Measurements from ENCODE around the gene SPINK1.
"Not testable (repeated sequence)": the region's sequence is repeated elsewhere in the genome, so short reads cannot be mapped to it uniquely, and the experiment has no call there.

Gene SPINK1

DNA sequence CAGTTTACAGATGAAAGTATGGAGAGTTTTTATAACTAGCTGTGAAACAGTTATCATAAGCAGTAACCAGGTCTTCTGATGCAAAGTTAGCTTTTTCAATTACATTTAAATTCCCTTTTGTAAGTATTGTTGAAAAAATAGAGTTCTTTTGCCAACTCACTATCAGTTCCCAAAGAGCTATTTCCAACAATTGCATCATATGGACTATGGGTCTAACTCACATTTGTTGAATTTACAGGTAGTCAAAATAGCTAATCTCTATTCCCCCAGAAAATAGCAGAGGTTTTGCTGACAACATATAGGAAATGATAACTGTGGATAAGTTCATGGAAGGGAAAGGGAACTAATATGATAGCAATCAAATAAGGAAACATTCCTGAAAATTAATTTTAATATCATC is 1.4 kb downstream of the SPINK1 start:
- no peak overlapping the region for H3K4me3 ChIP-seq (ENCODE audit: low read depth, low read length)
- H3K27me3 ChIP-seq (ENCODE audit: control insufficient read depth, insufficient read depth, low read length): no peaks in the 10 kb centered on the region
- H3K4me1 ChIP-seq (ENCODE audit: control insufficient read depth, insufficient read depth, low read length): no peaks in the 10 kb centered on the region; the same call in none of the 2 replicates
- no peaks in the 10 kb centered on the region for H3K36me3 ChIP-seq (ENCODE audit: control insufficient read depth, insufficient read depth, low read length)
- no peak overlapping the region for H3K27ac ChIP-seq (ENCODE audit: low read depth, low read length)
- H3K9me3 ChIP-seq (ENCODE audit: control insufficient read depth, insufficient read depth, low read length): no peaks in the 10 kb centered on the region
- H3K9ac ChIP-seq (ENCODE audit: low read depth, low read length): no peak overlapping the region

DNA sequence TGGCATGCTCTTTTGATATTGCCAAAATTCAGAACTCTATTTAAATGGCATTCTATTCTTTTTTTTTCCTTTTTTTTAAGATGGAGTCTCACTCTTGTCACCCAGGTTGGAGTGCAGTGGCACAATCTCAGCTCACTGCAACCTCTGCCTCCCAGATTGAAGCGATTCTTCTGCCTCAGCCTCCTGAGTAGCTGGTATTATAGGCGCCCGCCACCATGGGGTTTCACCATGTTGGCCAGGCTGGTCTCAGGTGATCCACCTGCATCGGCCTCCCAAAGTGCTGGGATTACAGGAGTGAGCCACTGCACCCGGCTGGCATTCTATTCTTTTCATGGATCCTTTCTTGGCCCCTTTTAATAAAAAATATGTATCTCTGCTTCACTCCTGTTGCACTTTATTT is 4.5 kb downstream of the SPINK1 start:
- not testable (repeated sequence) for H3K4me3 ChIP-seq (ENCODE audit: low read depth, low read length); H3K27me3 ChIP-seq (ENCODE audit: control insufficient read depth, insufficient read depth, low read length); H3K36me3 ChIP-seq (ENCODE audit: control insufficient read depth, insufficient read depth, low read length); H3K9ac ChIP-seq (ENCODE audit: low read depth, low read length); H3K4me1 ChIP-seq (ENCODE audit: control insufficient read depth, insufficient read depth, low read length); H3K9me3 ChIP-seq (ENCODE audit: control insufficient read depth, insufficient read depth, low read length); H3K27ac ChIP-seq (ENCODE audit: low read depth, low read length)

DNA sequence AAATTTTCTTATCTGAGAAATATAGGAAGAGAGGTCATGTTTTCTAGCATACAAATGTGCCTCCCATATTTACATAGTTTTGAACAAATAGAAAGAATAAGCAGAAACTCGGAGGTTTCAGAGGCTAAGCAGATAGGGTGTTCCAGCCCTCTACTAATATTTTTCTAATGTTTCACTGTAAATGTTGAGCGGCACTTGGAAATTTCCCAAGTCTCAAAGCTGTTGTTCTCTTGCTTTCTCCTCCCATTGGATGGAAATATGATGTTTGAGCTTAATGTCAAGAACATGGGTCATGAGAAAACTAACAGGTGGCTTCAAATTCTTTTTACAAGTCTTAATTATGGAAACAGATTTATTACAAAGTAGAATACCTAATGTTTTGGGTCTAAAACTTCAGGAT is 5.1 kb downstream of the SPINK1 start:
- no peaks in the 10 kb centered on the region; the same call in 1 of the 2 replicates for H3K4me1 ChIP-seq (ENCODE audit: control insufficient read depth, insufficient read depth, low read length)
- no peaks in the 10 kb centered on the region for H3K36me3 ChIP-seq (ENCODE audit: control insufficient read depth, insufficient read depth, low read length)
- H3K27ac ChIP-seq (ENCODE audit: low read depth, low read length): no peak overlapping the region
- H3K27me3 ChIP-seq (ENCODE audit: control insufficient read depth, insufficient read depth, low read length): no peaks in the 10 kb centered on the region
- no peaks in the 10 kb centered on the region for H3K9me3 ChIP-seq (ENCODE audit: control insufficient read depth, insufficient read depth, low read length)
- H3K9ac ChIP-seq (ENCODE audit: low read depth, low read length): no peak overlapping the region
- no peak overlapping the region for H3K4me3 ChIP-seq (ENCODE audit: low read depth, low read length)

DNA sequence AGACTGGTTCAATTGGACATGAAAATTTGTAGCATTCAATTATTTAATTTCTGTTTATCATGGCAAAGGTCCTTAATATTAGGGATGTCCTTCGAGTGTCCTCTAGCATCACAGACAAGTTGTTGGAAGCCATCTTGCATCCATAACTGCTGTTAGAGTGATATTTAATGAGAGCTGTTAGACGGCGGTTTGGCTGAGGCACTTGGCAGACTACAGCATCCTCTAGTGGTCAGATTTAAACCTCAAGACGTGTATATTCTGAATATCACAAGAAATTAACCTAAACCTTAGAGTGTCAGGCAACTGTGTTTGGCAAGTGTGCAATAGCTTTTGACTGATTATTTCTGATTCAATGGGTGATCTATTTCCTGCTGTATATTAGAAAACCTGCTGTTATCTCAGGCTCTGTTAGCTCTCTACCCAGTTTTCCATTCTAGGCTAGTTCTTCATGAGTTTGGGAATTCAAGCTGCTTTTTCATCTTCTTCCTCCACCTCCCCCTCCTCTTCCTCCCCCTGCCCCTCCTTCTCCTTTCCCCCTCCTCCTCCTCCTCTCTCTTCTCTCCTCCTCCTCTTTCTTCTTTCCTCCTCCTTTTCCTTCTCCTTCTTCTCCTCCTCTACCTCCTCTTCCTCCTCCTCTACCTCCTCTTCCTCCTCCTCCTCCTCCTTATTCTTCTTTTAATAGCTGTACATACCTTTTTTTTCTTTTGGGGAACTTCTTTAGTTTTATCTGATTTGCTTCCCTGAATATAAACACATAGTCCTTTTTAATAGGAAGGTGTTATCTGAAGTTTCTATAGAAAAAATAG is 8.6 kb downstream of the SPINK1 start:
- Histone ChIP-seq H3K4me1 (ENCODE audit: control insufficient read depth, insufficient read depth, low read length) (peaks cover 6% of the 10 kb centered on the region; the same call in 1 of the 2 replicates), H3K9me3 (ENCODE audit: control insufficient read depth, insufficient read depth, low read length) (no peaks in the 10 kb centered on the region), H3K4me3 (ENCODE audit: low read depth, low read length) (no peak overlapping the region), H3K27ac (ENCODE audit: low read depth, low read length) (no peak overlapping the region), H3K36me3 (ENCODE audit: control insufficient read depth, insufficient read depth, low read length) (no peaks in the 10 kb centered on the region), H3K9ac (ENCODE audit: low read depth, low read length) (no peak overlapping the region), H3K27me3 (ENCODE audit: control insufficient read depth, insufficient read depth, low read length) (no peaks in the 10 kb centered on the region)

DNA sequence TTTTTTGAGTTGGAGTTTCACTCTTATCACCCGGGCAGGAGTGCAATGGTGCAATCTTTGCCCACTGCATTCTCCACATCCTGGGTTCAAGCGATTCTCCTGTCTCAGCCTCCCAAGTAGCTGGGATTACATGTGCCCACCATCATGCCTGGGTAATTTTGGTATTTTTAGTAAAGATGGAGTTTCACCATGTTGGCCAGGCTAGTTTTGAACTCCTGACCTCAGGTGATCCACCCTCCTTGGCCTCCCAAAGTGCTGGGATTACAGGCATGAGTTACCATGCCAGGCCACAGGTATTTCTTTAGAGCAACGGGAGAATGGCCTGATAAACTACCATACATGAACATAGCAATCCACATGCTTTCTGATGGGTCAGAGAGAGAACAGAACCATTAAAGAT is 9.2 kb downstream of the SPINK1 start:
- not testable (repeated sequence) for H3K36me3 ChIP-seq (ENCODE audit: control insufficient read depth, insufficient read depth, low read length); H3K9me3 ChIP-seq (ENCODE audit: control insufficient read depth, insufficient read depth, low read length); H3K27ac ChIP-seq (ENCODE audit: low read depth, low read length)

DNA sequence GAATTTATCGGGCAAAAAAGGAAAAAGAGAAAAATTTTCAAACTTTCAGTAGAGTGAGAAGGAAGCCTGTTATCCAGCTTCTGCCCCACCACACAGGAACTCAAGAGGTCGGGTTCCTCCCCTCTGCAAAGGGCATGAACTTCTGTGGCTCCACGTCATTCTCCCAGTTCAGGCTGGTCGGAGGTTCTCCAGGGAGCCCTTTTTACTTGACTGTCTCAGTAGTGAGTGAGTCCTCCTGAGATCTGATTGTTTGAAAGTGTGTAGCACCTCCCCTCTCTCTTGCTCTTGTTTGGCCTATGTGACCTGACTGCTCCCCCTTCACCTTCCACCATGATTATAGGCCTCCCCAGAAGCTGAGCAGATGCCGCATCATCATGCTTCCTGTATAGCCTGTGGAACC is 9.7 kb downstream of the SPINK1 start:
- H3K9me3 ChIP-seq (ENCODE audit: control insufficient read depth, insufficient read depth, low read length): no peaks in the 10 kb centered on the region
- H3K9ac ChIP-seq (ENCODE audit: low read depth, low read length): no peak overlapping the region
- no peaks in the 10 kb centered on the region for H3K36me3 ChIP-seq (ENCODE audit: control insufficient read depth, insufficient read depth, low read length)
- no peak overlapping the region for H3K27ac ChIP-seq (ENCODE audit: low read depth, low read length)
- no peaks in the 10 kb centered on the region for H3K27me3 ChIP-seq (ENCODE audit: control insufficient read depth, insufficient read depth, low read length)
- no peak overlapping the region for H3K4me3 ChIP-seq (ENCODE audit: low read depth, low read length)
- peaks cover 6% of the 10 kb centered on the region; the same call in 1 of the 2 replicates for H3K4me1 ChIP-seq (ENCODE audit: control insufficient read depth, insufficient read depth, low read length)

More for the DNA sequence above, 9.2 kb downstream of the SPINK1 start:
- H3K4me1 ChIP-seq (ENCODE audit: control insufficient read depth, insufficient read depth, low read length); H3K27me3 ChIP-seq (ENCODE audit: control insufficient read depth, insufficient read depth, low read length); H3K9ac ChIP-seq (ENCODE audit: low read depth, low read length); H3K4me3 ChIP-seq (ENCODE audit: low read depth, low read length): not testable (repeated sequence)

DNA sequence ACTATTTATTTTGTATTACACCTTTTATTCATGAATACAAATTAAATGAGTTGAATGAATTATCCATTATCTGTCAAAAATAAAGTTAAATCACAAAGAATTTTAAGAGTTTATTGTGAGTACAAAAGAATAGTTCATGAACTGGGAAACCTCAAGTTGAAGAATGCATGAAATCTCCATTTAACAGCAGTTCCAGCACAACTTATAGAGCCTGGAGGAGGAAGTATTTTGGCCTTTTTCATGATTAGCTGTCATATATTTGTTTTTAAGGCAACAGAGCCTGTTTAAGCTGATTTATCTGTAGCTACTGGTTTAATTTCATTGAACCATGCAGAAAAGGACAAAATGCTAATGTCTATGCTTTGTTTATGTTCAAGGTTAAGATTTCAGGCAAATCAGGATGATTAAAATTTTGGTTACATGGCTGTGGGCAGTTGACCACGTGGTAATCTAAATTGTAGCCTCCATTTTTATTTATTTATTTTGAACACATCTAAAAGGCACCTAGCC is 12.2 kb downstream of the SPINK1 start:
- Histone ChIP-seq H3K36me3 (ENCODE audit: control insufficient read depth, insufficient read depth, low read length) (no peaks in the 10 kb centered on the region), H3K4me3 (ENCODE audit: low read depth, low read length) (no peak overlapping the region), H3K27ac (ENCODE audit: low read depth, low read length) (no peak overlapping the region), H3K9ac (ENCODE audit: low read depth, low read length) (no peak overlapping the region), H3K27me3 (ENCODE audit: control insufficient read depth, insufficient read depth, low read length) (no peaks in the 10 kb centered on the region), H3K9me3 (ENCODE audit: control insufficient read depth, insufficient read depth, low read length) (no peaks in the 10 kb centered on the region), H3K4me1 (ENCODE audit: control insufficient read depth, insufficient read depth, low read length) (peaks cover 6% of the 10 kb centered on the region; the same call in 1 of the 2 replicates)

DNA sequence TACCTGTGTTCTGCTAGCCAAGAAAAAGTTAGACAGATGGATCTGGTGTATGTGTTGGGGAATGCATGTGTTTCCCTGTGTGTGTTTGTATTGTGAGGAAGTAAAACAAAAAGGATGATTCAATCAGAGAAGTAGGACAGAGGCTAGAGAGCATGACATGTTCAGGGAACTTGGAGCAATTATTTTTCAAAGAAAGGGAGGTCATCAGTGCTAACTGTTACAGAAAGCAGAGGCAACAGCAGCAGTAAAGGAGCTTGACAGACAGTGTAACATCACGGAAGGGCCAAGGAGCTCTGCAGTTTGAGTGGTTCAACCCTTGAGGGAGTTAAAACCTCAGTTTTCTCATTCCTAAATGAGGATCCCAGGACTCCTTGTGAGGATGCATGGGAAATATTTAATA is 13.2 kb downstream of the SPINK1 start:
- H3K4me1 ChIP-seq (ENCODE audit: control insufficient read depth, insufficient read depth, low read length): peaks cover 6% of the 10 kb centered on the region; the same call in 1 of the 2 replicates
- no peaks in the 10 kb centered on the region for H3K9me3 ChIP-seq (ENCODE audit: control insufficient read depth, insufficient read depth, low read length)
- H3K9ac ChIP-seq (ENCODE audit: low read depth, low read length): no peak overlapping the region
- H3K27ac ChIP-seq (ENCODE audit: low read depth, low read length): no peak overlapping the region
- no peak overlapping the region for H3K4me3 ChIP-seq (ENCODE audit: low read depth, low read length)
- no peaks in the 10 kb centered on the region for H3K27me3 ChIP-seq (ENCODE audit: control insufficient read depth, insufficient read depth, low read length)
- no peaks in the 10 kb centered on the region for H3K36me3 ChIP-seq (ENCODE audit: control insufficient read depth, insufficient read depth, low read length)

DNA sequence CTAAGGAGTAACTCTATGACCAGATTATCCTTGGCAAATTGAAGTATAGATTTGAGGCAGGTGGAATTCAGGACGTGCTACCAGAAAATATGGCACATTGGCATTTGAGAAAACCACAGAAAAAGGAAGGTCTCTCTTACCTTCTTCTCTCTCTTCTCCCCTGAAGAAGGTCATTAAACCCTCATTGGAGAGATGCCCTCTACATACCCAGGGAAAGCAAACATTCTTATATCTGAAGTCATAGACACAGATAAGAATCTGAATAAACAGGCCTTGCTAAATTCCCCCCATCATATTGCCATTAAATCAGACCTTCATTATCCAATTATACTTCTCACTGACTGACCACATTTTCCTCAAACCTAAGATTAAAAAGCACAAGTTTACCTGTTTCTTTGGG is 17.8 kb downstream of the SPINK1 start:
- no peak overlapping the region for H3K27ac ChIP-seq (ENCODE audit: low read depth, low read length)
- no peak overlapping the region for H3K9ac ChIP-seq (ENCODE audit: low read depth, low read length)
- no peak overlapping the region for H3K4me3 ChIP-seq (ENCODE audit: low read depth, low read length)
- H3K36me3 ChIP-seq (ENCODE audit: control insufficient read depth, insufficient read depth, low read length): no peaks in the 10 kb centered on the region
- H3K4me1 ChIP-seq (ENCODE audit: control insufficient read depth, insufficient read depth, low read length): peaks cover 8% of the 10 kb centered on the region
- H3K27me3 ChIP-seq (ENCODE audit: control insufficient read depth, insufficient read depth, low read length): no peaks in the 10 kb centered on the region
- H3K9me3 ChIP-seq (ENCODE audit: control insufficient read depth, insufficient read depth, low read length): no peaks in the 10 kb centered on the region

DNA sequence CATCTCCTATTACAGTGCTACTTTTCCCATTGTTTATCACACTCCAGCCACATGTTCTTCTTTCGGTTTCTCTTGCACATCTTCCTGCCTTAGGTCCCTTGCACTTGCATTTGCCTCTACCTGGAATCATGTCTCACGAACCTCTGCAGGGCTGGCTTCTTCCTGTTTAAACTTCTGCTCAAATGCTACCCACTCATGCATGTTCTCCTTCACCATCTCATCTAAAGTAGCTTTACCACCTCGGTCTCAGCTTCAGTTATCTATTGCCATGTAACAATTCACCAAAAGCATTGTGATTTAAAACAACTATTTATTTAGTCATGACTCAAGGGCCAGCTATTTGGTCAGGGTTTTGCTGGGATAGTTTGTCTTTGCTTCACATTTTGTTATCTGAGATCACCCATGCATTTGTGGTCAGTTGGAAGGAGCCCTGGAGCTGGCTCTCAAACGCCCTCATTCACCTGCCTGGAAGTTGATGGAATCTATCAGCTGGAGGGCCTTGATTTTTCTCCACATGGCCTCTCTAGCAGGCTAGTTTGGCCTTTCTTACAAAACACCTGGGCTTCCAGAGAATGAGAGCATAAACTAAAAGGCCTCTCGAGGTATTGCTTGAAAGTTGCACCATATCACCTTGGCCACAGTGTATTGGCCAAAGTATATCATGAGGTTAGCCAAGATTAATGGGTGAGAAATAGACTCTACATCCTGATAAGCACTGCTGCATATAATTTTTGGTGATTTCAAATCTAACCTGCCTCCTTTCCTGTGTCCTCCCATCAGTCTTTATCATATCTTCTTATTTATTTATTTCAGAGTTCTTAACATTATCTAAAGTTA is 21.4 kb downstream of the SPINK1 start:
- H3K36me3 ChIP-seq (ENCODE audit: control insufficient read depth, insufficient read depth, low read length): no peaks in the 10 kb centered on the region
- peak overlapping the region; percentile 50 for H3K27ac ChIP-seq (ENCODE audit: low read depth, low read length)
- H3K27me3 ChIP-seq (ENCODE audit: control insufficient read depth, insufficient read depth, low read length): no peaks in the 10 kb centered on the region
- no peaks in the 10 kb centered on the region for H3K9me3 ChIP-seq (ENCODE audit: control insufficient read depth, insufficient read depth, low read length)
- no peak overlapping the region for H3K9ac ChIP-seq (ENCODE audit: low read depth, low read length)
- H3K4me3 ChIP-seq (ENCODE audit: low read depth, low read length): no peak overlapping the region; the same call in 1 of the 2 replicates
- peaks cover 8% of the 10 kb centered on the region for H3K4me1 ChIP-seq (ENCODE audit: control insufficient read depth, insufficient read depth, low read length)

DNA sequence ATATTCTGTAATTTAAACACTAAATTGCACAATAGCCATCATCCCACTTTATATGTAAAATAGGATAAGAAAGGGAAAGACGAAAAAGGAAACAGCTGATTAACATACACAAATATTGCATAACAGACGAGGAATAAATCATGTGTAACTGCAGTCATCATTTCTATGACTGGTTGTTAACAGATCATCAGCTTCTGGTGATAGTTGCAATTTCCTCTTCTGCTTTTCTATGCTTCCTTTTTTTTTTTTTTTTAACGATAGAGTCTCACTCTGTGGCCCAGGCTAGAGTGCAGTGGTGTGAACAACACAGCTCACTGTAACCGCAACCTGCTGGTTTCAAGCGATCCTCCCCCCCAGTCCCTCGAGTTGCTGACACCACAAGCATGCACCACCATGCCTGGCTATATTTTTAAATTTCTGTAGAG is 26.4 kb downstream of the SPINK1 start:
- Histone ChIP-seq H3K9ac (ENCODE audit: low read depth, low read length) (no peak overlapping the region), H3K27ac (ENCODE audit: low read depth, low read length) (no peak overlapping the region), H3K9me3 (ENCODE audit: control insufficient read depth, insufficient read depth, low read length) (no peaks in the 10 kb centered on the region), H3K27me3 (ENCODE audit: control insufficient read depth, insufficient read depth, low read length) (no peaks in the 10 kb centered on the region), H3K36me3 (ENCODE audit: control insufficient read depth, insufficient read depth, low read length) (no peaks in the 10 kb centered on the region), H3K4me3 (ENCODE audit: low read depth, low read length) (no peak overlapping the region), H3K4me1 (ENCODE audit: control insufficient read depth, insufficient read depth, low read length) (peaks cover 13% of the 10 kb centered on the region)

Measured in HUES48 (cell line).